AG20443 (cell line): ENCODE data around the gene RAB26.
A peak's percentile ranks its signal among the peaks of the same experiment; 100 is the strongest.

Source experiments
- DNase-seq: peaks from one replicate; pipeline ENCODE4 v3.0.0; 2012; ENCODE audit warnings: low spot score, mixed read lengths

RAB26 gene

GRCh38 chr16:2159175-2159838 is 10.9 kb downstream of the RAB26 start:
- DNase-seq: peak; percentile 65

GRCh38 chr16:2160915-2161551 is 12.6 kb downstream of the RAB26 start:
- DNase-seq: peak; percentile 82

- DNase-seq: no peak
Observed at GRCh38 chr16:2161911-2162310, 13.5 kb downstream of the RAB26 start.

- DNase-seq: no peak
Observed at GRCh38 chr16:2162676-2163118, 14.3 kb downstream of the RAB26 start.

- no peak for DNase-seq
Observed at GRCh38 chr16:2163211-2163881, 14.9 kb downstream of the RAB26 start.

- no peak for DNase-seq
Observed at GRCh38 chr16:2165861-2166260, 17.4 kb downstream of the RAB26 start.

- no peak for DNase-seq
Observed at GRCh38 chr16:2166263-2167067, 18.0 kb downstream of the RAB26 start.

GRCh38 chr16:2167068-2167638 is 18.7 kb downstream of the RAB26 start:
- DNase-seq: no peak

GRCh38 chr16:2170080-2170479 is 21.7 kb downstream of the RAB26 start:
- DNase-seq: no peak

GRCh38 chr16:2170587-2171435 is 22.4 kb downstream of the RAB26 start:
- DNase-seq: no peak

GRCh38 chr16:2171601-2172178 is 23.3 kb downstream of the RAB26 start:
- no peak for DNase-seq

- no peak for DNase-seq
Observed at GRCh38 chr16:2172688-2173335, 24.4 kb downstream of the RAB26 start.

- no peak for DNase-seq
Observed at GRCh38 chr16:2173366-2173765, 24.9 kb downstream of the RAB26 start.

GRCh38 chr16:2173916-2174315 is 25.5 kb downstream of the RAB26 start:
- DNase-seq: no peak

- no peak for DNase-seq
Observed at GRCh38 chr16:2174396-2175131, 26.1 kb downstream of the RAB26 start.

- no peak for DNase-seq
Observed at GRCh38 chr16:2175454-2175853, 27.0 kb downstream of the RAB26 start.

GRCh38 chr16:2176047-2176446 is 27.6 kb downstream of the RAB26 start:
- DNase-seq: no peak

- no peak for DNase-seq
Observed at GRCh38 chr16:2177101-2177500, 28.7 kb downstream of the RAB26 start.

- DNase-seq: no peak
Observed at GRCh38 chr16:2177561-2177960, 29.1 kb downstream of the RAB26 start.
